HG02610 (cell line): ENCODE results near the gene HHAT.
A peak's percentile ranks its signal among the peaks of the same experiment; 100 is the strongest.

Source experiments
- ATAC-seq: cut with Tn5 transposase; IDR thresholded peaks from one replicate; pipeline ENCODE4 v1.9.1; 2021; ENCODE audit warnings: mild to moderate bottlenecking, moderate library complexity; ENCODE audit not compliant: unreplicated experiment

The HHAT gene

GRCh38 chr1:210588357-210588756 lies 259.7 kb downstream of the HHAT start:
- no peak for ATAC-seq

GRCh38 chr1:210588946-210589345 lies 260.2 kb downstream of the HHAT start:
- no peak for ATAC-seq

GRCh38 chr1:210591214-210591613 lies 262.5 kb downstream of the HHAT start:
- ATAC-seq = no peak

- no peak for ATAC-seq
These were observed 265.9 kb downstream of the HHAT start for GRCh38 chr1:210594605-210595004.

- ATAC-seq = no peak
These were observed 267.9 kb downstream of the HHAT start for GRCh38 chr1:210596641-210597040.

- ATAC-seq = peak; percentile 97
These were observed 268.9 kb downstream of the HHAT start for GRCh38 chr1:210597555-210598134.

- peak; percentile 26 for ATAC-seq
These were observed 269.5 kb downstream of the HHAT start for GRCh38 chr1:210598135-210598652.

GRCh38 chr1:210600421-210601159 lies 271.9 kb downstream of the HHAT start:
- ATAC-seq = no peak

- no peak for ATAC-seq
These were observed 274.4 kb downstream of the HHAT start for GRCh38 chr1:210603123-210603522.

GRCh38 chr1:210605099-210605498 lies 276.4 kb downstream of the HHAT start:
- ATAC-seq = no peak

GRCh38 chr1:210607361-210607760 lies 278.7 kb downstream of the HHAT start:
- ATAC-seq = no peak

- no peak for ATAC-seq
These were observed 280.1 kb downstream of the HHAT start for GRCh38 chr1:210608767-210609166.

- no peak for ATAC-seq
These were observed 287.7 kb downstream of the HHAT start for GRCh38 chr1:210616356-210616755.

- no peak for ATAC-seq
These were observed 288.6 kb downstream of the HHAT start for GRCh38 chr1:210617293-210617692.

GRCh38 chr1:210618369-210618768 lies 289.7 kb downstream of the HHAT start:
- ATAC-seq = no peak

GRCh38 chr1:210620867-210621488 lies 292.3 kb downstream of the HHAT start:
- ATAC-seq = no peak

- no peak for ATAC-seq
These were observed 293.0 kb downstream of the HHAT start for GRCh38 chr1:210621712-210622111.

GRCh38 chr1:210624722-210625121 lies 296.0 kb downstream of the HHAT start:
- no peak for ATAC-seq

GRCh38 chr1:210625715-210626114 lies 297.0 kb downstream of the HHAT start:
- ATAC-seq = no peak

GRCh38 chr1:210626341-210626740 lies 297.6 kb downstream of the HHAT start:
- ATAC-seq = no peak

- no peak for ATAC-seq
These were observed 299.1 kb downstream of the HHAT start for GRCh38 chr1:210627755-210628154.

GRCh38 chr1:210629276-210629675 lies 300.6 kb downstream of the HHAT start:
- no peak for ATAC-seq
